22Rv1 (cell line): ENCODE measurements around the gene LRRC45.

Experiments used
- H3K27ac ChIP-seq: fragments of 450-650 bp; 2 replicates; pipeline ENCODE4 v1.5.1; 2017
- ZFX ChIP-seq: fragments of 450-650 bp; IDR thresholded peaks from 2 replicates; pipeline ENCODE4 v1.6.1; 2017; ENCODE audit warnings: antibody characterized with exemption, borderline replicate concordance
- TF ChIP-seq, protein P1 (sequence below): fragments of 450-650 bp; IDR thresholded peaks from 2 replicates; pipeline ENCODE4 v1.5.1; 2017; ENCODE audit warnings: mild to moderate bottlenecking

LRRC45 gene

DNA sequence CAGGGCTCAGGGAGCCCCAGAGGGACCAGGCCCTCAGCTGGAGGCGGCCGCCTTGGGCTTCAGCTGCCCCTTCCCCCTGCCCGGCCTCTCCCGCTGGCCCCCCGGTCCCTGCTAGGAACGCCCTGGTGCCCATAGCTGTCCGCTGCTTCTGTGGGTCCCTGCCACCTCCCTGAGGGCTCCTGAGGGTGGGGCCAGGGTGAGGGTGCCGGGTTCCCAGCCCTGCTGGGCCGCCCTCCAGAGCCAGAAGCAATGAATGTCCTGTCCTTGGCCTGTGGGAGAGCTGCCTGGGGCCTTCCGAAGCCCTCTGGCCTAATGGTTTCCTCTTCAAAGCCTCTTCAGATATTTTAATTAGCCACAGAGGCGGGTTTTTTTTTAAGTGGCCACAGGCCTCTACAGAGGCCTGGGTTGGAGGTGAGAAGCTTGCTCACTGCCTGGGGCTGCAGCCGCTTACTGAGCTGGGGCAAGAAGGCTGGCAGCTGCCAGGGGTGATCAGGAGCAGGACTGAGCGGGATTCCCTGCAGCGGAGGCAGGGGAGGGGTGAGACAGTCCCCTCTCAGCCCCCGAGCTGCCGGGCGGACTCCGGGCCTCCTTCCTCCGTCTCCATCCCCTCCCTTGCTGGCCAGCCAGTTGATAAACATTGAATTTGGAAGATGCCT lies 10.3 kb upstream of the LRRC45 start:
- TF ChIP-seq, protein P1, sequence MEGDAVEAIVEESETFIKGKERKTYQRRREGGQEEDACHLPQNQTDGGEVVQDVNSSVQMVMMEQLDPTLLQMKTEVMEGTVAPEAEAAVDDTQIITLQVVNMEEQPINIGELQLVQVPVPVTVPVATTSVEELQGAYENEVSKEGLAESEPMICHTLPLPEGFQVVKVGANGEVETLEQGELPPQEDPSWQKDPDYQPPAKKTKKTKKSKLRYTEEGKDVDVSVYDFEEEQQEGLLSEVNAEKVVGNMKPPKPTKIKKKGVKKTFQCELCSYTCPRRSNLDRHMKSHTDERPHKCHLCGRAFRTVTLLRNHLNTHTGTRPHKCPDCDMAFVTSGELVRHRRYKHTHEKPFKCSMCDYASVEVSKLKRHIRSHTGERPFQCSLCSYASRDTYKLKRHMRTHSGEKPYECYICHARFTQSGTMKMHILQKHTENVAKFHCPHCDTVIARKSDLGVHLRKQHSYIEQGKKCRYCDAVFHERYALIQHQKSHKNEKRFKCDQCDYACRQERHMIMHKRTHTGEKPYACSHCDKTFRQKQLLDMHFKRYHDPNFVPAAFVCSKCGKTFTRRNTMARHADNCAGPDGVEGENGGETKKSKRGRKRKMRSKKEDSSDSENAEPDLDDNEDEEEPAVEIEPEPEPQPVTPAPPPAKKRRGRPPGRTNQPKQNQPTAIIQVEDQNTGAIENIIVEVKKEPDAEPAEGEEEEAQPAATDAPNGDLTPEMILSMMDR: no peak
- no peak for TF ChIP-seq ZFX
- no peak overlapping the region for H3K27ac ChIP-seq

DNA sequence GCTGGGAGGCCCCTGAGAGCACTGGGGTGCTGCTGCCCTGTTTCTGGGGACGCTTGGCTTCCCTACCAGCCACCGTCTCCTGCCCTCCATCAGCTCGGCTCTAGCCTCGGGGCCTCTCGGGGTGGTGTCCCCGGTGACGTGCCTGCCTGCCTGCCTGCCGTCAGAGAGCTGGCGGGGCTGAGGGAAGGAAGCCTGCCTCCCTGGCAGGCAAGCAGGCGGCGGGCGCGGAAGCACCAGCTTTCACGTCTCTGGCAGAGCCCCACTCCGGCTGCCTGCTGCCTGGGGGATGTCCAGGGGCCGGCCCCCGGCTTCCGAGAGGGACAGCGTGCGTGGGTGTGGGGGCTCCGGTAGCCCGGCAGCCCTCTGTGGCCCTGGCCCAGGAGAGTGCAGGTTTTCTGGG lies 9.8 kb upstream of the LRRC45 start:
- H3K27ac ChIP-seq: no peak overlapping the region
- no peak for TF ChIP-seq ZFX
- TF ChIP-seq, protein P1: no peak

DNA sequence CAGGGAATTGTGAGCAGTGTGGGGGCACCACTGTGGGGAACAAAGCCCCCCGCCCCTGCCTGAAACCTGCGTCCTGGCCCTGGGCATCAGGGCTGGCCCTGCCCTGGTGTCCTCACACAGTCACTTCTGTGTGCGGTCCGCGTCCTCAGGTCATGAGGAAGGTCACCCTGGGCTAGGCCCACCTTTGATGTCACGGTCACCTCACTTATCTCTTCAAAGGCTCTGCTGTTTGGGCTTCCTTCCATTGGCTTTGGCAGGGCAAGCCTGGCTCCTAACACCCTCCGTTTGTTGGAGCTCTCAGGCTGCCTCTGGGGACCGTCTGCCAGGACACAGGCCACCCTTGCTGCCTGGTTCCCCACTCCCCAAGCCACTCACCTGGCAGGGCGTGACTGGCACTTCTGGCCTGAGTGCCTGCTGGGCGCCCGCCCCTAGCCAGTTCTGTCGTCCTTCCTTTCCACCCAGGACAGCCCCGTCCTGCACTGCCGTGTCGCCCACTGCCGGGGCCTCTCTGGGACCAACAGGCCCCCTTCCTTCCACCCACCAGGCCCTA lies 9.3 kb upstream of the LRRC45 start:
- TF ChIP-seq, protein P1: no peak
- no peak for TF ChIP-seq ZFX
- H3K27ac ChIP-seq: no peak overlapping the region

- no peak for TF ChIP-seq ZFX
- TF ChIP-seq, protein P1: peak; percentile 30
Observed at GRCh38 chr17:82014432-82014831, 8.7 kb upstream of the LRRC45 start.

DNA sequence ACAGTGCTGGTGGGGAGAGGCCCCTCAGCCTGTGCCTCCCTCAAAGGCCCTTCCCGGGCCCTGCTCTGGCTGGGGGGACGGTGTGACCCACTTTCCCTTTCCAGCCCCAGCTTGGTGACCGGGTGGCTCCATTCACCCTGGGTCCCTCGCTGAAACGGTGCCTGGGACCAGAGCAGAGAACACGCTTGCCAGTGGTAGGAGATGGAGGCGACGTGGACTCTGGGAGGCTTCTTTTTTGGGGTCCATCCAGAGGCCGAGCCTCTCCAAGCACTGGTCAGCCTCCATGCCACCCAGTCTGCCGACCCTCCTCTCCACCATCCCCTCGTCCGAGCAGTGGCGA lies 8.2 kb upstream of the LRRC45 start:
- no peak overlapping the region for H3K27ac ChIP-seq

More at GRCh38 chr17:82014432-82014831, 8.7 kb upstream of the LRRC45 start:
- no peak overlapping the region for H3K27ac ChIP-seq

GRCh38 chr17:82015311-82015971 lies 7.7 kb upstream of the LRRC45 start:
- no peak overlapping the region for H3K27ac ChIP-seq
- TF ChIP-seq ZFX: no peak
- TF ChIP-seq, protein P1: no peak

More for the DNA sequence above, 8.2 kb upstream of the LRRC45 start:
- no peak for TF ChIP-seq ZFX
- TF ChIP-seq, protein P1: no peak
